WTC11 (cell line): ENCODE measurements around the gene WDR76. TPM values are rescaled to one million over a fixed set of nuclear protein-coding genes. Genes with fewer than 3 reads are reported as not detected.

Source experiments
- ATF1 ChIP-seq: sonication (generic); formaldehyde crosslinking; IDR thresholded peaks from 2 replicates; pipeline ENCODE4 v1.8.1; 2023; ENCODE audit warnings: mild to moderate bottlenecking, moderate library complexity, missing genetic modification reagents
- CDX4 ChIP-seq: fragments of 250-450 bp; sonication (Bioruptor Pico); IDR thresholded peaks from 2 replicates; pipeline ENCODE4 v1.9.0; 2021; ENCODE audit warnings: moderate library complexity, mild to moderate bottlenecking, inconsistent platforms, borderline replicate concordance
- CREM ChIP-seq: sonication (generic); formaldehyde crosslinking; IDR thresholded peaks from 2 replicates; pipeline ENCODE4 v1.8.1; 2022; ENCODE audit warnings: mild to moderate bottlenecking, missing genetic modification reagents, moderate library complexity
- ELF4 ChIP-seq: sonication (generic); formaldehyde crosslinking; IDR thresholded peaks from 2 replicates; pipeline ENCODE4 v1.8.1; 2022; ENCODE audit warnings: low read depth, mild to moderate bottlenecking, moderate library complexity, missing genetic modification reagents
- ESRRA ChIP-seq: sonication (generic); formaldehyde crosslinking; IDR thresholded peaks from 2 replicates; pipeline ENCODE4 v1.8.1; 2022; ENCODE audit warnings: mild to moderate bottlenecking, missing genetic modification reagents, borderline replicate concordance
- ETV6 ChIP-seq: sonication (generic); formaldehyde crosslinking; IDR thresholded peaks from 2 replicates; pipeline ENCODE4 v1.8.1; 2022; ENCODE audit warnings: mild to moderate bottlenecking, missing genetic modification reagents
- FOXJ3 ChIP-seq: sonication (generic); formaldehyde crosslinking; IDR thresholded peaks from 2 replicates; pipeline ENCODE4 v1.9.0; 2021; ENCODE audit warnings: missing genetic modification reagents, mild to moderate bottlenecking, borderline replicate concordance
- FOXK1 ChIP-seq: sonication (generic); formaldehyde crosslinking; IDR thresholded peaks from 2 replicates; pipeline ENCODE4 v1.8.0; 2022; ENCODE audit warnings: mild to moderate bottlenecking, moderate library complexity, missing genetic modification reagents
- GABPB1 ChIP-seq: sonication (generic); formaldehyde crosslinking; IDR thresholded peaks from 2 replicates; pipeline ENCODE4 v1.8.1; 2023; ENCODE audit warnings: mild to moderate bottlenecking, missing genetic modification reagents
- GRHL2 ChIP-seq: fragments of 250-450 bp; sonication (Bioruptor Pico); IDR thresholded peaks from 2 replicates; pipeline ENCODE4 v1.8.0; 2022; ENCODE audit warnings: mild to moderate bottlenecking, moderate library complexity; ENCODE audit not compliant: insufficient replicate concordance, severe bottlenecking
- IRF2 ChIP-seq: sonication (generic); formaldehyde crosslinking; IDR thresholded peaks from 2 replicates; pipeline ENCODE4 v1.8.0; 2022; ENCODE audit warnings: low read depth, missing genetic modification reagents, borderline replicate concordance
- MAX ChIP-seq: sonication (generic); formaldehyde crosslinking; IDR thresholded peaks from 2 replicates; pipeline ENCODE4 v1.8.0; 2022; ENCODE audit warnings: mild to moderate bottlenecking, missing genetic modification reagents
- MXD4 ChIP-seq: fragments of 250-450 bp; sonication (Bioruptor Pico); IDR thresholded peaks from 2 replicates; pipeline ENCODE4 v1.8.0; 2021; ENCODE audit warnings: mild to moderate bottlenecking, moderate library complexity, borderline replicate concordance
- MYBL2 ChIP-seq: sonication (generic); formaldehyde crosslinking; IDR thresholded peaks from 2 replicates; pipeline ENCODE4 v1.8.1; 2023; ENCODE audit warnings: mild to moderate bottlenecking, moderate library complexity, missing genetic modification reagents
- NFYB ChIP-seq: sonication (generic); formaldehyde crosslinking; conservative IDR thresholded peaks from 2 replicates; pipeline ENCODE4 v1.8.0; 2022; ENCODE audit warnings: low read depth, missing genetic modification reagents
- PREB ChIP-seq: sonication (generic); formaldehyde crosslinking; IDR thresholded peaks from 2 replicates; pipeline ENCODE4 v1.8.1; 2022; ENCODE audit warnings: mild to moderate bottlenecking, missing genetic modification reagents, moderate library complexity, borderline replicate concordance
- RELA ChIP-seq: sonication (generic); formaldehyde crosslinking; IDR thresholded peaks from 2 replicates; pipeline ENCODE4 v1.8.1; 2022; ENCODE audit warnings: missing genetic modification reagents, mild to moderate bottlenecking, borderline replicate concordance
- STAT6 ChIP-seq: sonication (generic); formaldehyde crosslinking; conservative IDR thresholded peaks from 2 replicates; pipeline ENCODE4 v1.8.1; 2023; ENCODE audit warnings: mild to moderate bottlenecking, low read depth, missing genetic modification reagents, moderate library complexity
- TEAD4 ChIP-seq: sonication (generic); formaldehyde crosslinking; IDR thresholded peaks from 2 replicates; pipeline ENCODE4 v1.8.0; 2022; ENCODE audit warnings: mild to moderate bottlenecking, missing genetic modification reagents
- TP53 ChIP-seq: sonication (generic); formaldehyde crosslinking; IDR thresholded peaks from 2 replicates; pipeline ENCODE4 v1.8.1; 2023; ENCODE audit warnings: mild to moderate bottlenecking, missing genetic modification reagents
- USF2 ChIP-seq: sonication (generic); formaldehyde crosslinking; IDR thresholded peaks from 2 replicates; pipeline ENCODE4 v1.8.1; 2023; ENCODE audit warnings: mild to moderate bottlenecking, missing genetic modification reagents, moderate library complexity
- ZBTB21 ChIP-seq: sonication (generic); formaldehyde crosslinking; IDR thresholded peaks from 2 replicates; pipeline ENCODE4 v1.8.1; 2023; ENCODE audit warnings: mild to moderate bottlenecking, missing genetic modification reagents, borderline replicate concordance
- ZNF219 ChIP-seq: sonication (generic); formaldehyde crosslinking; IDR thresholded peaks from 2 replicates; pipeline ENCODE4 v1.8.0; 2023; ENCODE audit warnings: missing genetic modification reagents, mild to moderate bottlenecking, borderline replicate concordance
- ZNF423 ChIP-seq: fragments of 250-450 bp; sonication (Bioruptor Pico); IDR thresholded peaks from 2 replicates; pipeline ENCODE4 v2.1.2; 2022; ENCODE audit warnings: mild to moderate bottlenecking, moderate library complexity
- ZNF425 ChIP-seq: fragments of 250-450 bp; sonication (Bioruptor Pico); conservative IDR thresholded peaks from 2 replicates; pipeline ENCODE4 v1.9.0; 2021; ENCODE audit warnings: mild to moderate bottlenecking
- ZNF532 ChIP-seq: fragments of 250-450 bp; sonication (Bioruptor Pico); IDR thresholded peaks from 2 replicates; pipeline ENCODE4 v1.9.0; 2021; ENCODE audit warnings: mild to moderate bottlenecking, borderline replicate concordance
- total RNA-seq: library from RNA; stranded (reverse); gene quantifications from 3 replicates; pipeline ENCODE4 v1.2.3, GENCODE V29; 2021

The WDR76 gene
- total RNA-seq, 1 experiment from 2014 or later: 16.2 TPM

- TF ChIP-seq PREB (CRISPR knock-in tag): no peak
- no peak for TF ChIP-seq ZBTB21 (CRISPR knock-in tag)
- TF ChIP-seq ZNF423: no peak
- no peak for TF ChIP-seq GRHL2 (CRISPR knock-in tag)
- TF ChIP-seq ZNF219 (CRISPR knock-in tag): no peak
- TF ChIP-seq GABPB1 (CRISPR knock-in tag): peak; percentile 49; the same call in 1 of the 2 replicates
- no peak for TF ChIP-seq NFYB (CRISPR knock-in tag)
- TF ChIP-seq IRF2 (CRISPR knock-in tag): no peak
- no peak for TF ChIP-seq ESRRA (CRISPR knock-in tag)
- peak; percentile 85 for TF ChIP-seq FOXK1 (CRISPR knock-in tag)
- TF ChIP-seq STAT6: no peak
- no peak for TF ChIP-seq CDX4 (CRISPR knock-in tag)
- TF ChIP-seq TP53 (CRISPR knock-in tag): 0 out of 2 replicates have a peak, but pooled peaks have one; percentile 24
- TF ChIP-seq CREM: no peak
- no peak for TF ChIP-seq ZNF532 (CRISPR knock-in tag)
- no peak for TF ChIP-seq TEAD4 (CRISPR knock-in tag)
- TF ChIP-seq MXD4 (CRISPR knock-in tag): no peak
- no peak for TF ChIP-seq FOXJ3
- TF ChIP-seq MAX: peak; percentile 86
- no peak for TF ChIP-seq ELF4 (CRISPR knock-in tag)
- no peak for TF ChIP-seq USF2 (CRISPR knock-in tag)
- no peak for TF ChIP-seq RELA
- TF ChIP-seq ATF1: no peak
- TF ChIP-seq MYBL2: no peak; the same call in 1 of the 2 replicates
- peak; percentile 76 for TF ChIP-seq ETV6 (CRISPR knock-in tag)
- TF ChIP-seq ZNF425: no peak
Observed at GRCh38 chr15:43800286-43801141, 26.3 kb upstream of the WDR76 start, which contains the start of gene HYPK (continued).
